GM19351 (cell line): ENCODE results near the gene RBM15B.

Experiments used
- ATAC-seq: cut with Tn5 transposase; IDR thresholded peaks from one replicate; pipeline ENCODE4 v1.9.1; 2021; ENCODE audit warnings: mild to moderate bottlenecking, moderate library complexity; ENCODE audit not compliant: unreplicated experiment

Gene RBM15B

DNA sequence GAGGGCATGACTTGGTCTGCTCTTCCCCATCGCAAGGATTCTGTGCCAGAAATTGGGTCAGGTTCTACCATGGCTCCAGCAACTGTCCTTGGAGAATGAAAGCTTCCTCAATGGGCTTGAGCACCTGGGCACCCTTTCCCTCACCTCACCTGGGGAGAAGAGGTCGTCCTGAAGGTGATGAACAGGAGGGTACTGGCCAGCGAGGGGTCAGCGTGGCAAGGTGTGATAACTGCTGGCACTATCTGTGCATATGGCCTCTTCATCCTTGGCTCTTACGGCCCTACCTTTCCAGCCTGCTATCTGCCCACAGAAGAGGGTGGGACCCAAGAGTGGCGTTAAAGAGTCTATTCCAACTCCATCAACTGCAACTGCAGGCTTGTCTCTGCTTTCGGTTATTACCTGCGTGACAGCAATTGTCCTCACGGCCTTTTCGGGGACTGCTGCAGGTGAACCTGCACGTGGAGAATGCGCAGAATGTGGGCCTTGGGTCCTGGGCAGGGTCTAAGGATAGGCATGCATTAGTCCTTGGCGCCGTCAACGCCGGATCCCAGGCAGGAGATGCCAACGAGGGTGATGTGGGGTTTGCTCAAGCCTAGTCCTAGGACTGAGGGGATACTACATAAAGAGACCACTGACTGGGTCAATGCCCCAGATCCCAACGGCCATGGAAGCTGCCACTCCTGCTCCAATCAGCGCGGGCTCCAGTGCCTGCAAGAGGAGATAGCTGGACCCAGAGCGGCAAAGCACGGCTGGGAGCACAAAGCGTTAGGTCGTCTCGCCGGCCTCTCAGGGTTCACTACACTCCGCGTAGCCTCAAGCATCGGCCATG, 625 bp upstream of the RBM15B start:
- ATAC-seq = no peak

DNA sequence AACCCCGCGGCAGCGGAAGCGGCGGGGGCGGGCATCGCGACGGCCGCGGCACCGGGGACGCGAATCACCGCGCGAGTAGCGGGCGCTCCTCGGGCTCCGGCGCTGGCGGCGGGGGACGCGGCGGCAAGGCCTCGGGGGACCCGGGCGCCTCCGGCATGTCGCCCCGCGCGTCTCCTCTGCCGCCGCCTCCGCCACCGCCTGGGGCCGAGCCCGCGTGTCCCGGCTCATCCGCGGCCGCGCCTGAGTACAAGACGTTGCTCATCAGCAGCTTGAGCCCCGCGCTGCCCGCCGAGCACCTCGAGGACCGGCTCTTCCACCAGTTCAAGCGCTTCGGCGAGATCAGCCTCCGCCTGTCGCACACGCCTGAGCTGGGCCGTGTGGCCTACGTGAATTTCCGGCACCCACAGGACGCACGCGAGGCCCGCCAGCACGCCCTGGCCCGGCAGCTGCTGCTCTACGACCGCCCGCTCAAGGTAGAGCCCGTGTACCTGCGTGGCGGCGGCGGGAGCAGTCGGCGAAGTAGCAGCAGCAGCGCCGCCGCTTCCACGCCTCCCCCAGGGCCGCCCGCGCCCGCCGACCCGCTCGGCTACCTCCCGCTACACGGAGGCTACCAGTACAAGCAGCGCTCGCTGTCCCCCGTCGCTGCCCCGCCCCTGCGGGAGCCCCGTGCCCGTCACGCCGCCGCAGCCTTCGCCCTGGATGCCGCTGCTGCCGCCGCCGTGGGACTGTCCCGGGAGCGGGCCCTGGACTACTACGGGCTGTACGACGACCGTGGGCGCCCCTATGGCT, 675 bp downstream of the RBM15B start:
- peak; percentile 7 for ATAC-seq

GRCh38 chr3:51392355-51393133, 1.5 kb downstream of the RBM15B start:
- no peak for ATAC-seq

GRCh38 chr3:51393134-51393495, 2.0 kb downstream of the RBM15B start:
- no peak for ATAC-seq

- ATAC-seq = no peak
These were observed 2.5 kb downstream of the RBM15B start for GRCh38 chr3:51393564-51393963.

DNA sequence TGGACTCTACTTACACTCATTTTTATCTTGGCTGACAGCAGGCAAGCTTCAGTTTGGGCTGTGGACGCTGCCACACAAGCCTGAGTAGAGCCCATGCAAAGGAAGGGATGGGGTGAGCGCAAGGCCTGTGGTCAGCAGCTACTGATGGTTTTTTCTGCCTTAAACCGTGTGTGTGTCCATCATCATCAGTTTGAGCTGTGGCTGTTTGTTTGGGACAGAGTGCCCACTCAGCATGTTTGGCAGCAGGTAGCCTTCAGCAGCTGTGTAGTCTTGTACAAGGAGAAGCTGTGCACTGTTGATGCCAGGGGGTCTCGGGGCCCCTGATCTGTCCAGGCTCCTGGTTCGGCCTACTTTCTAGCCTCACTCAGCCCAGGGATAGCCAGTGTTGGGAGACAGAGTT, 3.5 kb downstream of the RBM15B start:
- no peak for ATAC-seq

DNA sequence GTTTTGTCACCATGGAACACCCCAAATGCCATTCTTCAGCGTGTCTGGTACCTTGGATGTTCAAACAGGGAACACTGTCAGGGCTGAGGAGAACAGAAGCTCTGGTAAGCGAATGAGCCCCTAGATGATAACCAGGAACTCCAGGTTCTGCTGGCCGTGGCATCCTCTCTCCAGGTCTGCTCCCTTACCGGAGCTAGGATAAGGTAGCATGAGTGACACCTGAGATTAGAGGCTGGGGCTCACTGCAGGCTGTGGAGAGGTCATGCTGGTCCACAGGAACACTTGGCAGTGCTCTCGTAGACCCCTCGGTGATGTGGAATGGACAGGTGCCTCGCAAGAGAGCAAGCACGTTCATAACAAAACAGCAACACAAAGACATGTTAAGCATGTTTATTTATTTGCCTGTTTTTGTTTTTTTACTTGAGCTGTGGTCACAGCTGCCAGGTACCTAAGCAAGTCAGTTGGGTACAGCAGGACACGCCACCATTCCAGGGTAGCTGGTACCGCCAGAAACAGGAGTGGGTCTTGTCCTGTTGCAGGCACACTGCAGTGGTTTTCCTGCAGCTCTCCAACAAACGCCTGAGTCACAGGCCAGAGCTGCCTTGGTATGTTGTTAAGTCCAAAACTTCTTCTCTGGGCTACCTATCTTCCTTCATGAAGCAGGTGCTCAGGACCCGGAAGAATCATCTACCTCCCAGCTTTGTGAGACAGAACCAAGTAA, 4.6 kb downstream of the RBM15B start:
- no peak for ATAC-seq

- no peak for ATAC-seq
These were observed 5.3 kb downstream of the RBM15B start for GRCh38 chr3:51396401-51396800.

GRCh38 chr3:51397392-51397791, 6.3 kb downstream of the RBM15B start:
- ATAC-seq = no peak

DNA sequence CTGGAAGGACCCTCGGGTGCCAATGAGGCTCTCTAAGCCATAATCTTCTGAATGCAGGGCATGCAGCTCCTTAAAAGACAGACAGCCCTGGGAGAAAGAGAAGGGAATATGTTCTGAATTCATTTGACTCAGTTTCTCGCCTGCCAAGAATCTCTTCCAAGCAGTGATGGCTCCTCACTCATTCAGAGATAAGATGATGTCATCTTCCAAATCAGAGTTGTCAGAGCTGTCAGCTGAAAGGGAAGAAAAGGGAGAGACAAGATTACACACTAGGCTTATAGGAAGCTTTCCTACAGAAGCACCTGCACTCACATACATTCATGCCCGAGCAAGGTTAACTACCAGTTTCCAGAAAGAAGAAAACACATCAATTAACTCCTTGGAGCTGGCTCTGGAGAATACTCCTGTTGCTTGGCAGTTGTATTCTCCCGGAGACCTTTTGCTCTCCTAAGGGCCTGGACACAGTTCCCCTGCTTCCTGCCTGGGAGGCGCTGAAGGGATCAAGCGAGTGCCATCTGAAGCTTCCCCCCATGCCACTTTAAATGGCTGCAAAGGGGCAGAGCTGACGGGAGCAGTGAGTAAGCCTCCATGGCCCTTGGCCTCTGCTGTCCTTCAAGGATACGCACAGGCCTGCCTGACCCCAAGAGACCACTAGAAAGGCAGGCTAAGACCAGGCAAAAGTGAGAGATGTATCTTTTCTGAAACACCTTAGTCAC, 7.7 kb downstream of the RBM15B start:
- no peak for ATAC-seq

DNA sequence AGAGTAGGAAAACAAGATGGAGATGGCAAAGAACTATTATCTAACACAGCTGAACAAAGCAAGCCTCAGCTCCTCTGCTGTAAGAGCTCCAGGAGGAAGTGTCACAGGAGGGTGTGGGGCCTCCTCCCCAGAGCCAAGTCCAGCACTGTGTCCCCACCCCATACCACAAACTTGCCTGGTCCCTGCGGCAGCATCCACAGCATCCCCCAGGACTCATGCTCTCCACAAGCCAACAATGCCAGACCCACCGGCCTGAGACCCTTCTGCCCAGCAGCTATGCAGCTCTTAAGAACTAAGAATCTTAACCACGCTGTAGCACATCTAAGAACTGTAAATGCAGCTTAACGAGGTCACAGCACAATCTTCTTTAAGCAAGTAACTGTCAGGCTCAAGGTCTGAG, 9.1 kb downstream of the RBM15B start:
- ATAC-seq = no peak

- ATAC-seq = no peak
These were observed 10.7 kb downstream of the RBM15B start for GRCh38 chr3:51401735-51402134.

- no peak for ATAC-seq
These were observed 12.6 kb downstream of the RBM15B start for GRCh38 chr3:51403675-51404074.

GRCh38 chr3:51408021-51408420, 16.9 kb downstream of the RBM15B start:
- no peak for ATAC-seq

GRCh38 chr3:51408813-51409212, 17.7 kb downstream of the RBM15B start:
- no peak for ATAC-seq

DNA sequence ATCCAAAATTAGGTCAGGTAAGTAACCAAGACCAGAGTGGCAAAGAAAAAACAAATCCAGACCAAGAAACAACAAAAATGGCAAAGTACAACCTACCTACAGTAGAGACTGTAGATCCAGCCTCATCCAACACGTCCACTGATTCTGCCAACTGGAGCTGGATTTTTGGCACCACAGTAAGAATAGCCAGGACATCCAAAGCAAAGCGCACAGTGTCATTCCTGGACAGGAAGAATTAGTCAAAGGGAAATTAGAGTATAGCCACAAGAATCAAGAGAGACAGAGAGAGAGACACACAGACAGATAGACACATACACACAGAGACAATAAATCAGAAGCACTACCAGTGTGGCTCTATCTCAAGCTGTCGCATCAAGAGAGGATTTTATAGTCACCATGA, 31.1 kb downstream of the RBM15B start:
- no peak for ATAC-seq

GRCh38 chr3:51426921-51427320, 35.8 kb downstream of the RBM15B start:
- no peak for ATAC-seq

- ATAC-seq = no peak
These were observed 38.1 kb downstream of the RBM15B start for GRCh38 chr3:51429138-51429537.

GRCh38 chr3:51434110-51434509, 43.0 kb downstream of the RBM15B start:
- no peak for ATAC-seq

DNA sequence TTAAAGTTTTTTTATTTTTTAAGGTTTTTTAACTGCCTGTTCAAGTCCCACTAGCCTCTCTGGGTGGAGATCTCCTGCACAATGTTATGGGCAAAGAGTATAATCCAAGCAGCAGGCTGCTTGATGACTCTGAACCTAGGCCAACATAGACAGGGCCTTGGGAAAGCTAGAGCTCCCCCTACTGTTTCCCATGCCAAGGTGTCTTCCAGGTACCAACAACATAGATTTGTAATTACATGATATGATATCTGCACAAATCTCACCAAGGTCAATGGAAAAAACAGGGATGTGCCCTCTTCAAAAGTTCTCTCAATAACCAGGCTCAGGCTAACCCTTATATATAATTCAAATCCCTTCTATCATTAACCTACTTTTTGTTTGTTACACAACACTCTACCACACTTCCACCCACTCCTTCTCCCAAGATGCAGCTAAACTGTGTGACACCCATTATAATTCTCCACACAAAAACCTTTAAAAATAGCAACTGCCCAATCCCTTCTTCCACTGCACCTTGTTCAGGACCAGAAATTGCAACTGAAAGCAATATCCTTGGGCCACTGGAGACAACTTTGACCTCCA, 43.8 kb downstream of the RBM15B start:
- no peak for ATAC-seq
